HepG2 (cell line): Measurements from ENCODE around the gene CDV3. TPM values are rescaled to one million over a fixed set of nuclear protein-coding genes. Genes with fewer than 3 reads are reported as not detected.

Experiments used
- ATAC-seq: fragments of 200-7000 bp; cut with Tn5 transposase; 3 replicates; pipeline ENCODE4 v1.9.1; 2020; ENCODE audit warnings: mild to moderate bottlenecking, moderate library complexity
- BruUV-seq: library from RNA; stranded (reverse); fragments of 400-500 nt; replicated peaks from 2 replicates; lab custom pipeline; 2021; lab: Mats Ljungman, UMichigan
- CTCF ChIA-PET: fragments of 300-600 bp; formaldehyde crosslinking; extraction: SDS; loops from one replicate; lab custom pipeline; 2021; ENCODE audit warnings: low total read pairs, inconsistent platforms, low intra/inter-chr PET ratio; lab: Yijun Ruan, JAX
- POLR2A ChIA-PET: fragments of 350-600 bp; sonication (Branson Sonifier 250); formaldehyde crosslinking; loops from one replicate; lab custom pipeline; 2020; ENCODE audit warnings: antibody characterized with exemption, inconsistent platforms; lab: Yijun Ruan, JAX
- DNase-seq: peaks from one replicate; pipeline ENCODE4 v3.0.0-alpha.2; 2015; ENCODE audit warnings: low spot score
- FAIRE-seq: peaks from 3 replicates; lab custom pipeline; 2011; peaks lifted over from hg19 to GRCh38; lab: Jason Lieb, UNC
- H2AFZ ChIP-seq: one replicate; pipeline ENCODE4 v1.6.1; 2011; ENCODE audit warnings: low read length, inconsistent platforms
- H3K27ac ChIP-seq: fragments of 300-600 bp; 3 replicates; pipeline ENCODE4 v1.8.0; 2011; ENCODE audit warnings: mixed run types, mild to moderate bottlenecking, mixed read lengths, low read length, inconsistent platforms; ENCODE audit not compliant: insufficient read depth; ENCODE audit errors: extremely low read length
- H3K27me3 ChIP-seq, 2 experiments: fragments of 200-600 bp in 1 of 2; 2 replicates in 1 of 2; 3 replicates in 1 of 2; pipeline versions ENCODE4 v1.6.0 to v1.8.0; 2011; ENCODE audit warnings: low read length in 2 of 2, mild to moderate bottlenecking in 2 of 2, moderate library complexity in 2 of 2, inconsistent platforms in 1 of 2; ENCODE audit not compliant: insufficient read depth in 2 of 2, control insufficient read depth in 1 of 2
- H3K36me3 ChIP-seq, 2 experiments: fragments of 200-600 bp in 1 of 2; replicated peaks in 1 of 2; 2 replicates in 1 of 2; 3 replicates in 1 of 2; pipeline versions ENCODE4 v1.5.1 to v1.8.0; 2011; ENCODE audit warnings: low read length in 2 of 2, inconsistent platforms in 1 of 2; ENCODE audit not compliant: insufficient read depth in 2 of 2, control insufficient read depth in 1 of 2
- H3K4me1 ChIP-seq: 2 replicates; pipeline ENCODE4 v1.5.1; 2012; ENCODE audit warnings: low read length, inconsistent platforms; ENCODE audit not compliant: insufficient read depth
- H3K4me2 ChIP-seq: 2 replicates; pipeline ENCODE4 v1.6.0; 2011; ENCODE audit warnings: low read depth, low read length, inconsistent platforms
- H3K4me3 ChIP-seq, 3 experiments: fragments of 200-600 bp in 1 of 3; sonication (generic), shearing (Covaris generic) in 1 of 3; replicated peaks in 1 of 3; 2 replicates each; pipeline ENCODE4 v1.5.1; 2011 to 2016; ENCODE audit warnings: low read length in 3 of 3, inconsistent platforms in 2 of 3, low read depth in 2 of 3, mild to moderate bottlenecking in 2 of 3, control low read depth in 1 of 3, mixed read lengths in 1 of 3; ENCODE audit not compliant: insufficient read depth in 1 of 3
- H3K79me2 ChIP-seq: one replicate; pipeline ENCODE4 v1.6.1; 2011; ENCODE audit warnings: low read length, inconsistent platforms; ENCODE audit not compliant: insufficient read depth
- H3K9ac ChIP-seq: 2 replicates; pipeline ENCODE4 v1.6.0; 2011; ENCODE audit warnings: mild to moderate bottlenecking, low read depth, low read length, inconsistent platforms; ENCODE audit not compliant: insufficient read depth
- H3K9me3 ChIP-seq: 2 replicates; pipeline ENCODE4 v1.5.1; 2012; ENCODE audit warnings: mild to moderate bottlenecking, low read length
- H4K20me1 ChIP-seq: 2 replicates; pipeline ENCODE4 v1.6.0; 2011; ENCODE audit warnings: inconsistent platforms, mild to moderate bottlenecking, low read length, moderate library complexity; ENCODE audit not compliant: insufficient read depth
- CTCF ChIP-seq: sonication (generic); formaldehyde crosslinking; IDR thresholded peaks from 2 replicates; pipeline ENCODE4 v1.5.0; 2020; ENCODE audit warnings: mild to moderate bottlenecking, missing genetic modification reagents, moderate library complexity
- ETV6 ChIP-seq: sonication (generic); formaldehyde crosslinking; conservative IDR thresholded peaks from 2 replicates; pipeline ENCODE4 v1.4.0; 2020; ENCODE audit warnings: missing genetic modification reagents
- JUNB ChIP-seq: sonication (generic); formaldehyde crosslinking; IDR thresholded peaks from 2 replicates; pipeline ENCODE4 v1.8.0; 2022; ENCODE audit warnings: missing genetic modification reagents, mild to moderate bottlenecking, borderline replicate concordance
- MAFF ChIP-seq: IDR thresholded peaks from 2 replicates; pipeline ENCODE4 v1.6.1; 2011; ENCODE audit warnings: low read depth, low read length, improper control_type of control experiment
- MAFK ChIP-seq, 2 experiments: IDR thresholded peaks in 1 of 2; conservative IDR thresholded peaks in 1 of 2; 2 replicates each; pipeline ENCODE4 v1.6.1; 2011; ENCODE audit warnings: improper control_type of control experiment in 2 of 2, low read length in 2 of 2
- MBNL3 ChIP-seq: fragments of 250-450 bp; sonication (Bioruptor Pico); conservative IDR thresholded peaks from 2 replicates; pipeline ENCODE4 v1.8.0; 2022; ENCODE audit warnings: mild to moderate bottlenecking, inconsistent platforms
- MYC ChIP-seq: sonication (generic); formaldehyde crosslinking; IDR thresholded peaks from 2 replicates; pipeline ENCODE4 v1.9.0; 2021; ENCODE audit warnings: missing genetic modification reagents, borderline replicate concordance
- SOX13 ChIP-seq, 3 experiments: fragments of 450-650 bp in 1 of 3; sonication (generic) in 1 of 3; formaldehyde crosslinking in 1 of 3; IDR thresholded peaks in 2 of 3; conservative IDR thresholded peaks in 1 of 3; 2 replicates each; pipeline versions ENCODE4 v1.5.0 to v1.6.1; 2016 to 2020; ENCODE audit warnings: antibody characterized with exemption in 1 of 3, mild to moderate bottlenecking in 1 of 3, missing compliant biosample characterization in 1 of 3, missing genetic modification reagents in 1 of 3, moderate library complexity in 1 of 3
- ZBTB2 ChIP-seq: sonication (generic); formaldehyde crosslinking; IDR thresholded peaks from 2 replicates; pipeline ENCODE4 v1.8.0; 2022; ENCODE audit warnings: low read depth, missing genetic modification reagents
- ZKSCAN5 ChIP-seq: sonication (generic); formaldehyde crosslinking; IDR thresholded peaks from 2 replicates; pipeline ENCODE4 v1.5.1; 2020; ENCODE audit warnings: mild to moderate bottlenecking, missing genetic modification reagents
- ZNF3 ChIP-seq: IDR thresholded peaks from 2 replicates; pipeline ENCODE4 v1.7.0; 2017; ENCODE audit warnings: inconsistent platforms
- ZNF501 ChIP-seq: sonication (generic); formaldehyde crosslinking; IDR thresholded peaks from 2 replicates; pipeline ENCODE4 v1.5.1; 2020; ENCODE audit warnings: mild to moderate bottlenecking, moderate library complexity, missing genetic modification reagents
- ZNF569 ChIP-seq: sonication (generic); formaldehyde crosslinking; IDR thresholded peaks from 2 replicates; pipeline ENCODE4 v1.5.0; 2020; ENCODE audit warnings: mild to moderate bottlenecking, missing genetic modification reagents, moderate library complexity, borderline replicate concordance
- WGBS: methylation state at CpG from one replicate; pipeline ENCODE4 v1.1.6; 2017; ENCODE audit warnings: low lambda C conversion rate; 5-methylcytosine and 5-hydroxymethylcytosine counted together
- in situ Hi-C: cut with HindIII; loops from 2 replicates; pipeline ENCODE4 v1.10.0; 2017; ENCODE audit warnings: low pct_unique_long_range_greater_than_20kb; ENCODE audit not compliant: extremely low pct_ligation_motif_present
- intact Hi-C: fragments of 100-400 bp; cut with micrococcal nuclease; formaldehyde crosslinking; loops from one replicate; pipeline ENCODE4 v1.10.0; 2022; ENCODE audit not compliant: unreplicated experiment
- polyA plus RNA-seq, 8 experiments: library from polyadenylated mRNA; depleted of rRNA in 3 of 8; stranded (reverse) in 7 of 8; unstranded in 1 of 8; fragments of >200 nt; fragmentation: Illumina TruSeq in 4 of 8; extraction: Trizol in 4 of 8; gene quantifications; 2 replicates each; pipeline versions ENCODE4 v1.2.1 to v1.2.3, GENCODE V29; 2011 to 2016; ENCODE audit warnings: low read depth in 4 of 8, missing spikeins in 1 of 8, mixed read lengths in 1 of 8; ENCODE audit not compliant: insufficient read depth in 1 of 8
- total RNA-seq, 5 experiments: library from RNA; depleted of rRNA; stranded (reverse); fragments of >200 nt; fragmentation: Illumina TruSeq; extraction: Trizol; gene quantifications; 2 replicates each; pipeline ENCODE4 v1.2.3, GENCODE V29; 2016; ENCODE audit warnings: low read depth in 1 of 5

Gene CDV3
- total and polyA plus RNA-seq, 2 of the 13 experiments (the other 11 are each of a cell fraction or from before 2014, with no cell fraction given), result 46.6 to 145 TPM

- H3K9me3 ChIP-seq, result no peaks in the 10 kb centered on the region
- H3K4me1 ChIP-seq, result peaks cover 6% of the 10 kb centered on the region
- in situ Hi-C loops, result no loop called here
- H3K79me2 ChIP-seq, result no peaks in the 10 kb centered on the region
- FAIRE-seq, result no peak
- peaks cover 4 to 43% of the 10 kb centered on the region in 2 experiments for H3K36me3 ChIP-seq
- ChIA-PET CTCF (no interaction called here), POLR2A (no interaction called here)
- no peaks in the 10 kb centered on the region for H3K27me3 ChIP-seq
- no peaks in the 10 kb centered on the region for H4K20me1 ChIP-seq
- DNase-seq, result no peak
- no peak overlapping the region for H3K4me2 ChIP-seq
- BruUV-seq, result no TSS peak
- H3K4me3 ChIP-seq, result no peak overlapping the region
- TF ChIP-seq ZNF3 (CRISPR knock-in tag) (no peak), CTCF (CRISPR knock-in tag) (no peak), ZKSCAN5 (CRISPR knock-in tag) (no peak), SOX13 (IDR thresholded peaks at IDR 0.05) (no peak), SOX13 (CRISPR knock-in tag; conservative IDR thresholded peaks at IDR 0.05 in 1 of 2, IDR thresholded peaks at IDR 0.05 in 1 of 2) (no peak), ETV6 (CRISPR knock-in tag) (no peak), MYC (CRISPR knock-in tag) (no peak), MAFF (peak; percentile 43; the same call in 1 of the 2 replicates), JUNB (no peak), ZNF501 (CRISPR knock-in tag) (no peak), MAFK (conservative IDR thresholded peaks at IDR 0.05 in 1 of 2, IDR thresholded peaks at IDR 0.05 in 1 of 2; ENCODE audit: low read length in 2 of 2) (peak; percentile 50 to 66), MBNL3 (no peak), ZNF569 (CRISPR knock-in tag) (no peak), ZBTB2 (CRISPR knock-in tag) (no peak)
- WGBS, result 100% methylated on average over 2 of the region's 2 CpGs
- ATAC-seq, result no peak
- H3K9ac ChIP-seq, result no peak overlapping the region
- H2AFZ ChIP-seq, result no peak overlapping the region
- intact Hi-C loops, result no loop called here
- no peak overlapping the region for H3K27ac ChIP-seq
Measured at GRCh38 chr3:133611534-133611933, 38.0 kb downstream of the CDV3 start.
